ENCODE data around the gene UBE2L3. TPM values are rescaled to one million over a fixed set of nuclear protein-coding genes. Genes with fewer than 3 reads are reported as not detected.

UBE2L3 gene
- total RNA-seq, 1 experiment from 2014 or later, result 44.2 TPM

DNA sequence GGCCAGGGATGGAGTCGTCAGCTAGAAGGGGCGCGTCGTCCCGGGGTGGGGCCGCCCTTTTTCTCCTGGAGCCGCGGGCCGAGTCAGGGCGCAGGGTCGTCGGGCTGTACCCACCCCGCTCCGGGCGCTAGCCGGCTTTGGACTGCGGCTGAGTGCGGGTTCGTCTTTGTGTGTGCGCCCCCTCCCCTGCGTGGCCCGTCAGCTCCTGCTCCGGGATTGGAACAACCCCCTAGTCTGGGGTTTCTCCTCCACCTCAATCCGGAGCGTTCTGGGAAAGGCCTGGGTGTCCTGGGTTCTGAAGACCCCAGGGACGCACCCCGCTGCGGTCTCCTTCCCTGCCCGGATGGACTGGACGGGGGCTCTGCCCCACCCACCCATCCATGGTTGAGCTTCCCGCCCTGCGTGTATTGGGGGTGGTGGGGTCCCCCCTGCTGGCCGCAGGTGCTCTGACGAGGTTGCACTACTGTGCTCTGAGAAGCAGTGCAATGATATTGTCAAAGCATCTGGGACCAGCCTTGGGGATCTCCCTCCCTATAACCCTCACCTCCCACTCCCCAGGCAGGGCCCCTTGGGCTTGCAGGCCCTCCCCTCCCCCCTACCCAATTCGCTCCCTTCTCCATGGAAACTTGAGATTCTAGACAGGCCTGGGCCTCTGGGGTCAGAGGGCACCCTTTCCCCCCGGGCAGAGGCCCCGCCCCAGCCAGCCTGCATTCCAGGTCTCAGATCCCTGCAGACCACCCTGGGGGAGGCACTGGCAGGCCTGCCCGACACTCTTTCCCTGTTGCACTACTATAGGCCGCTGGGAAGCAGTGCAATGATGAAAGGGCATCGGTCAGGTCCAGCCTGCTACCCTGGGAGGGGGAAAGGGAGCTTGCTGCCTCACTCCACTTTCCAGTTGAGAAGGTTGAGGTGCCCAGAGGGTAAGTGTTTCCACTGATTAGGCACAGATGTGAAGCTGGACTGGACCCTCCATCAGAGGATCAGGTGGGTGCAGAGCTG is 85.3 kb downstream of the UBE2L3 start:
- Mint-ChIP-seq H3K27me3 (ENCODE audit: insufficient read depth, unreplicated experiment) (no peaks in the 10 kb centered on the region), H3K27ac (ENCODE audit: low read depth, unreplicated experiment) (no peak overlapping the region), H3K4me1 (ENCODE audit: insufficient read depth, unreplicated experiment) (peaks cover 5% of the 10 kb centered on the region), H3K4me3 (ENCODE audit: unreplicated experiment) (peak overlapping the region; percentile 85), H3K36me3 (ENCODE audit: insufficient read depth, unreplicated experiment) (peaks cover 10% of the 10 kb centered on the region), H3K9me3 (ENCODE audit: unreplicated experiment) (no peaks in the 10 kb centered on the region)
- TSS peak; percentile 17 for BruUV-seq (replicated peaks)
- TF ChIP-seq, protein P1, sequence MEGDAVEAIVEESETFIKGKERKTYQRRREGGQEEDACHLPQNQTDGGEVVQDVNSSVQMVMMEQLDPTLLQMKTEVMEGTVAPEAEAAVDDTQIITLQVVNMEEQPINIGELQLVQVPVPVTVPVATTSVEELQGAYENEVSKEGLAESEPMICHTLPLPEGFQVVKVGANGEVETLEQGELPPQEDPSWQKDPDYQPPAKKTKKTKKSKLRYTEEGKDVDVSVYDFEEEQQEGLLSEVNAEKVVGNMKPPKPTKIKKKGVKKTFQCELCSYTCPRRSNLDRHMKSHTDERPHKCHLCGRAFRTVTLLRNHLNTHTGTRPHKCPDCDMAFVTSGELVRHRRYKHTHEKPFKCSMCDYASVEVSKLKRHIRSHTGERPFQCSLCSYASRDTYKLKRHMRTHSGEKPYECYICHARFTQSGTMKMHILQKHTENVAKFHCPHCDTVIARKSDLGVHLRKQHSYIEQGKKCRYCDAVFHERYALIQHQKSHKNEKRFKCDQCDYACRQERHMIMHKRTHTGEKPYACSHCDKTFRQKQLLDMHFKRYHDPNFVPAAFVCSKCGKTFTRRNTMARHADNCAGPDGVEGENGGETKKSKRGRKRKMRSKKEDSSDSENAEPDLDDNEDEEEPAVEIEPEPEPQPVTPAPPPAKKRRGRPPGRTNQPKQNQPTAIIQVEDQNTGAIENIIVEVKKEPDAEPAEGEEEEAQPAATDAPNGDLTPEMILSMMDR (IDR thresholded peaks at IDR 0.05; ENCODE audit: unreplicated experiment), result no peak
- intact Hi-C loops (cut with micrococcal nuclease), result no loop called here
- no peak for DNase-seq (ENCODE audit: unreplicated experiment)
- POLR2A ChIA-PET, result interaction anchor here (0.7 to 3.3 kb wide), 3 partner anchors 11 to 1045 kb away, joined by 3 to 23 read pairs (median 3); partner anchors contain the start of gene SDF2L1
- CTCF ChIA-PET, result interaction anchor here (0.6 to 1.2 kb wide), 2 partner anchors 10 to 285 kb away, joined by 3 to 4 read pairs; no protein-coding TSS in a partner anchor

DNA sequence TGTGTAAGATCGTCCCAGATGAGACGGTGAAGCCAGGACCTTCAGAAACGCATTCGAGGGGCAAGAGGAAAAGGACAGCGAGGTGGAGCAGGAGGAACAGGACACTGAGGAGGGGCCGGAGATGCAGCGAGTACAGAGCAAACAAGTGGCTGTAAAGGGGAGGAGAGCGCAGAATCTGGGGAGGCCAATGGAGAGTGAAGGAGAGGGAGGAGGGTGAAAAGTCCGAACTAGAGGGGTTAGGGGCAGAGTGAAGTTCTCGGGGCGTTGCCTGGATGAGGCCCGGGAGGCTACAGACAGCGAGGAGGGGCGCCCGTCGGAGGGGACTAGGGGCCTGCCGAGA is 89.5 kb downstream of the UBE2L3 start:
- intact Hi-C loops (cut with micrococcal nuclease), result no loop called here
- ChIA-PET CTCF (interaction anchor here (0.5 kb wide), 1 partner anchor 296 kb away, joined by 4 read pairs; the partner anchor contains the start of gene PPM1F), POLR2A (interaction anchor here (0.9 to 1.6 kb wide), 2 partner anchors 9 to 15 kb away, joined by 7 to 8 read pairs; partner anchors contain the start of genes PPIL2 and SDF2L1)
- Mint-ChIP-seq H3K4me3 (ENCODE audit: unreplicated experiment) (peak overlapping the region; percentile 67), H3K9me3 (ENCODE audit: unreplicated experiment) (no peaks in the 10 kb centered on the region), H3K27ac (ENCODE audit: low read depth, unreplicated experiment) (no peak overlapping the region), H3K4me1 (ENCODE audit: insufficient read depth, unreplicated experiment) (peaks cover 5% of the 10 kb centered on the region), H3K36me3 (ENCODE audit: insufficient read depth, unreplicated experiment) (no peaks in the 10 kb centered on the region), H3K27me3 (ENCODE audit: insufficient read depth, unreplicated experiment) (no peaks in the 10 kb centered on the region)
- DNase-seq (ENCODE audit: unreplicated experiment), result no peak
- TF ChIP-seq, protein P1 (IDR thresholded peaks at IDR 0.05; ENCODE audit: unreplicated experiment), result no peak
- BruUV-seq (replicated peaks), result no TSS peak

DNA sequence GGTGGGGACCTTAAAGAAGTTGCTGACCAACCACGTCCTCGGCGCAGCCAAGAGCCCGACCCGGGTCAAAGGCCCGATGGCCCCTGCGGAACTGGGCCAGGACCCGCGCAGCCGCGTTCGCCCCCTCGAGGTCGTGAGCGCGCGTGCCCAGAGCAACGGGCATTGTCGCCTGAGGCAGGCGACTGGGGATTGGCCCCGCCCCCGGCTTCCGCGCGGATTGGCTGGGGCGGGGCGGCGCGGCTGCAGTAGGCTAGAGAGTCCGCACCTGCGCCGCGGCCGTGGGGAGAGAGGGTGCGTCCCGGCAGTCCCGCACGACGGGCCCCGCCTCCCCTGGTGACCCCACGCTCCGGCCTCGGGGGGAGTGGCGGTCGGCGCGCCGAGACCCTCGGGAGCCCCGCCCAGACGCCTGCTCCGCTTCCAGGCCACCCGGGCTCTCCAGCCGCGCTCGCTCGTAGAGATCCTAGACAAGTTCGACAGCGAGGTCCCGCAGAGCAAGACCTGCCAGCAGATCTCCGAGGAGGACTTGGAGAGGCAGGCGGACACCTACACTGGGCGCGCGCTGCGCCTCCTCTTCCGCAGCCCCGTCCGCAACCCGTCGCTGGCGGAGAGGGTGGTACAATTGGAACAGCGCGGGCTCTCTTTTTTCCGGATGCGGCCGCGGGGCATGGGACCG is 90.0 kb downstream of the UBE2L3 start:
- Mint-ChIP-seq H3K9me3 (ENCODE audit: unreplicated experiment) (no peaks in the 10 kb centered on the region), H3K36me3 (ENCODE audit: insufficient read depth, unreplicated experiment) (no peaks in the 10 kb centered on the region), H3K27ac (ENCODE audit: low read depth, unreplicated experiment) (no peak overlapping the region), H3K4me1 (ENCODE audit: insufficient read depth, unreplicated experiment) (peaks cover 5% of the 10 kb centered on the region), H3K27me3 (ENCODE audit: insufficient read depth, unreplicated experiment) (no peaks in the 10 kb centered on the region), H3K4me3 (ENCODE audit: unreplicated experiment) (peak overlapping the region; percentile 67)
- ChIA-PET POLR2A (interaction anchor here (0.9 to 1.6 kb wide), 2 partner anchors 8 to 16 kb away, joined by 7 to 8 read pairs; partner anchors contain the start of genes PPIL2 and SDF2L1), CTCF (no interaction called here)
- BruUV-seq (replicated peaks), result no TSS peak
- intact Hi-C loops (cut with micrococcal nuclease), result no loop called here
- no peak for DNase-seq (ENCODE audit: unreplicated experiment)
- TF ChIP-seq, protein P1 (IDR thresholded peaks at IDR 0.05; ENCODE audit: unreplicated experiment), result no peak
